Ovary (tissue), 9 donors: ENCODE measurements around the gene FAM81B. TPM values are rescaled to one million over a fixed set of nuclear protein-coding genes. Genes with fewer than 3 reads are reported as not detected.

Experiments used
- DNase-seq, 5 donors: peaks; one replicate each; pipeline ENCODE4 v3.0.0-alpha.2; 2019 to 2020
- H3K27ac ChIP-seq, 2 donors: fragments of 200-600 bp; one replicate each; pipeline versions ENCODE4 v1.5.1 to v1.8.0; 2019 to 2022
- H3K27me3 ChIP-seq: fragments of 200-600 bp; one replicate; pipeline ENCODE4 v1.8.0; 2022
- H3K36me3 ChIP-seq: fragments of 200-600 bp; sonication (generic); one replicate; pipeline ENCODE4 v1.5.1; 2019
- H3K4me1 ChIP-seq: one replicate; pipeline ENCODE4 v1.8.1; 2013; ENCODE audit warnings: mild to moderate bottlenecking, moderate library complexity; ENCODE audit not compliant: insufficient read depth
- H3K4me3 ChIP-seq: fragments of 200-600 bp; sonication (generic); one replicate; pipeline ENCODE4 v1.5.1; 2017
- H3K9me3 ChIP-seq, 2 donors: fragments of 200-600 bp in 1 of 2; sonication (generic) in 1 of 2; one replicate each; pipeline versions ENCODE4 v1.5.1 to v1.8.1; 2013 to 2019; ENCODE audit warnings: mild to moderate bottlenecking in 1 of 2, moderate library complexity in 1 of 2
- EP300 ChIP-seq: sonication (generic); formaldehyde crosslinking; IDR thresholded peaks from one replicate; pipeline ENCODE4 v1.6.1; 2017; ENCODE audit warnings: antibody characterized with exemption
- POLR2A ChIP-seq: fragments of 450-650 bp; IDR thresholded peaks from one replicate; pipeline ENCODE4 v1.6.1; 2017; ENCODE audit warnings: antibody characterized with exemption, mild to moderate bottlenecking, moderate library complexity
- WGBS, 3 donors: extraction: QIAGEN DNeasy Blood & Tissue Kit in 1 of 3; methylation state at CpG; one replicate each; pipeline versions ENCODE4 v1.1.5 to v1.1.7; 2013 to 2017; 5-methylcytosine and 5-hydroxymethylcytosine counted together
- intact Hi-C, 4 donors: fragments of 100-400 bp; cut with DNase I; formaldehyde crosslinking; loops; one replicate each; pipeline versions ENCODE4 v1.11.0 to v1.15.1; 2022 to 2023
- polyA plus RNA-seq, 2 donors: library from polyadenylated mRNA; stranded (reverse); fragments of 200-250 nt in 1 of 2; fragments of 350-450 nt in 1 of 2; fragmentation: Illumina TruSeq in 1 of 2; extraction: RNeasy Lipid Tissue Mini Kit (QIAGEN cat#74804) in 1 of 2; gene quantifications; one replicate each; pipeline ENCODE4 v1.2.3, GENCODE V29; 2013 to 2014
- total RNA-seq, 7 donors: library from RNA; depleted of rRNA in 2 of 7; stranded (reverse); fragments of >200 nt in 2 of 7; fragmentation: NEBNext Ultra II Directional in 3 of 7; extraction: Animal tissue kit (Norgen Biotek cat#: 25700) in 3 of 7; gene quantifications; one replicate each; pipeline versions ENCODE4 v1.1.0 to v1.2.4, GENCODE V29; 2016 to 2023
- TF ChIP-seq, protein P1 (sequence below), 3 donors: fragments of 450-650 bp in 2 of 3; fragments of 200-600 bp in 1 of 3; IDR thresholded peaks; one replicate each; pipeline versions ENCODE4 v1.5.1 to v1.8.0; 2016 to 2022; ENCODE audit warnings: antibody characterized with exemption in 3 of 3, mild to moderate bottlenecking in 1 of 3
- donor health status: DM: no; HTN: no; CAD: no; lungs with moderate emphysema.
- donor health status: DM: no; HTN: no; CAD: no.
- donor health status: Bipolar disorder and iron deficiency.
- donor health status: DM: yes; HTN: yes; CAD: no.
- donor health status: DM: no; HTN: no; CAD: no.
- donor health status: DM: yes; HTN: yes; CAD: no.

Gene FAM81B
- total and polyA plus RNA-seq, 9 donors: 0.36 to 20.8 (median 2.3) TPM; not detected in 3

GRCh38 chr5:95406426-95407090 lies 15.4 kb downstream of the FAM81B start:
- Histone ChIP-seq H3K36me3 (no peaks in the 10 kb centered on the region), H3K9me3 (no peaks in the 10 kb centered on the region), H3K27ac (no peak overlapping the region), H3K27me3 (no peaks in the 10 kb centered on the region), H3K4me1 (no peaks in the 10 kb centered on the region), H3K4me3 (no peak overlapping the region)
- WGBS, 3 donors: 39 to 55% (median 42%) methylated on average over 5 of the region's 5 CpGs
- no peak for TF ChIP-seq POLR2A
- TF ChIP-seq, protein P1, sequence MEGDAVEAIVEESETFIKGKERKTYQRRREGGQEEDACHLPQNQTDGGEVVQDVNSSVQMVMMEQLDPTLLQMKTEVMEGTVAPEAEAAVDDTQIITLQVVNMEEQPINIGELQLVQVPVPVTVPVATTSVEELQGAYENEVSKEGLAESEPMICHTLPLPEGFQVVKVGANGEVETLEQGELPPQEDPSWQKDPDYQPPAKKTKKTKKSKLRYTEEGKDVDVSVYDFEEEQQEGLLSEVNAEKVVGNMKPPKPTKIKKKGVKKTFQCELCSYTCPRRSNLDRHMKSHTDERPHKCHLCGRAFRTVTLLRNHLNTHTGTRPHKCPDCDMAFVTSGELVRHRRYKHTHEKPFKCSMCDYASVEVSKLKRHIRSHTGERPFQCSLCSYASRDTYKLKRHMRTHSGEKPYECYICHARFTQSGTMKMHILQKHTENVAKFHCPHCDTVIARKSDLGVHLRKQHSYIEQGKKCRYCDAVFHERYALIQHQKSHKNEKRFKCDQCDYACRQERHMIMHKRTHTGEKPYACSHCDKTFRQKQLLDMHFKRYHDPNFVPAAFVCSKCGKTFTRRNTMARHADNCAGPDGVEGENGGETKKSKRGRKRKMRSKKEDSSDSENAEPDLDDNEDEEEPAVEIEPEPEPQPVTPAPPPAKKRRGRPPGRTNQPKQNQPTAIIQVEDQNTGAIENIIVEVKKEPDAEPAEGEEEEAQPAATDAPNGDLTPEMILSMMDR (IDR thresholded peaks at IDR 0.05): no peak
- TF ChIP-seq EP300: no peak
- no peak for DNase-seq
- intact Hi-C loops: no loop called here

DNA sequence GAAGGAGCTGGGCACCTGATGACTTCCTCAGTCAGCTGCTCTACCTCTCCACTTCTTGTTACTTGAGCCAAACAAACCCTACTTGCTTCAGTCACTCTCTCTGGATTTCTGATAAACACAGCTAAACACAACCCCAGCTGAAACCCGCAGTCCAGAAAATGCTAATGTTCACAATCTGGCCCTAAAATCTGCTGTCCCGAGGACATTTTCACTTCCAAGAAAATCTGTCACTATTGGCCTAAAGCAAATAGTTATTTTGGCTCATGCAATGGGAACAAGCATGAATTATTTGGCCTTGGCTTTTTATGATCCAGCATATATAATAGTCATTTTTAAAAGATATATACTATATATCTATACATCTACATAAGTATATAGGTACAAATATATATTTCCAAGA lies 19.1 kb downstream of the FAM81B start:
- intact Hi-C loops: no loop called here
- no peaks in the 10 kb centered on the region for H3K27me3 ChIP-seq
- H3K4me1 ChIP-seq: no peaks in the 10 kb centered on the region
- WGBS, 3 donors: 87 to 95% (median 94%) methylated on average over 2 of the region's 2 CpGs
- H3K9me3 ChIP-seq: no peaks in the 10 kb centered on the region
- H3K27ac ChIP-seq: no peak overlapping the region
- TF ChIP-seq EP300: no peak
- H3K4me3 ChIP-seq: no peak overlapping the region
- DNase-seq: no peak
- no peaks in the 10 kb centered on the region for H3K36me3 ChIP-seq

DNA sequence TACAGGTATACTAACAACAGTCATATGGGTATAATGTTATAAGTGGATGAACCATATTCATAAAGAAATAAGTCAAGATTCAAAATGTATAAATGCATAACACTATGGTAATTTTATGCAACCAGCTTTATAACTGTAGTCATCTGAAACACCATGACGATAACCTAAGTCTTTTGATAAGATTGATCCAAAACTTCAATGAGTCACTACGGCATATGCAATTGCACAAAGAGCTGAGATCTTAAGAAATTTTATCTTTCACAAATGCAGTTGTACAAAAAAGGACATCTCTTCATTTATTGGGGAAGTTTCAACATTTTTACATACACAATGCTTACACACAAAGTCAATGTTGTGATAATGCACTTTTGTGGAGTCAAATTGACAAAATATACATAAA lies 20.3 kb downstream of the FAM81B start:
- H3K4me3 ChIP-seq: no peak overlapping the region
- H3K27ac ChIP-seq: no peak overlapping the region
- H3K36me3 ChIP-seq: no peaks in the 10 kb centered on the region
- TF ChIP-seq EP300 (no peak), POLR2A (no peak)
- TF ChIP-seq, protein P1 (IDR thresholded peaks at IDR 0.05): no peak
- intact Hi-C loops: no loop called here
- 81 to 91% (median 82%) methylated on average over 2 of the region's 2 CpGs for WGBS, 3 donors
- no peaks in the 10 kb centered on the region for H3K4me1 ChIP-seq
- no peaks in the 10 kb centered on the region for H3K9me3 ChIP-seq
- no peak for DNase-seq
- H3K27me3 ChIP-seq: no peaks in the 10 kb centered on the region

GRCh38 chr5:95414451-95414850 lies 23.3 kb downstream of the FAM81B start:
- Histone ChIP-seq H3K27ac (no peak overlapping the region), H3K36me3 (no peaks in the 10 kb centered on the region), H3K4me1 (no peaks in the 10 kb centered on the region), H3K9me3 (no peaks in the 10 kb centered on the region), H3K4me3 (no peak overlapping the region), H3K27me3 (no peaks in the 10 kb centered on the region)
- TF ChIP-seq EP300 (no peak), POLR2A (no peak)
- TF ChIP-seq, protein P1 (IDR thresholded peaks at IDR 0.05): no peak
- DNase-seq: no peak
- intact Hi-C loops: no loop called here
- WGBS, 3 donors: 42 to 49% (median 43%) methylated on average over 4 of the region's 4 CpGs

DNA sequence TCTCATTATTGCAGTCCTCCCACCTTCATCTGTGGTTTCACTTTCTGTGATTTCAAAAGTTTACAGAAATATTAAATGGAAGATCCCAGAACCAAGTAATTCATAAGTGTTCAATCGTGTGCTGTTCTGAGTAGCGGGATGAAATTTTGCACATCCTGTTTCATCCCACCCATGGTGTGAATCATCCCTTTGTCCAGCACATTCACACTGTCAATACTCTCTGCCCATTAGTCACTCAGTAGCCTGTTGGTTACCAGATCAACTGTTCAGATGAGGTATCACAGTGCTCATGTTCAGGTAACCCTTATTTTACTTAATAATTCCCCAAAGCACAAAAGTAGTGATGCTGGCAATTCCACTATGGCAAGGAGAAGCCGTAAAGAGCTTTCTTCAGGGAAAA lies 26.8 kb downstream of the FAM81B start:
- H3K27ac ChIP-seq: no peak overlapping the region
- H3K27me3 ChIP-seq: no peaks in the 10 kb centered on the region
- 85 to 92% (median 89%) methylated on average over 3 of the region's 3 CpGs for WGBS, 3 donors
- no peak for DNase-seq
- H3K4me3 ChIP-seq: no peak overlapping the region
- TF ChIP-seq EP300 (no peak), POLR2A (no peak)
- TF ChIP-seq, protein P1 (IDR thresholded peaks at IDR 0.05): no peak
- H3K9me3 ChIP-seq: no peaks in the 10 kb centered on the region
- no peaks in the 10 kb centered on the region for H3K4me1 ChIP-seq
- intact Hi-C loops: no loop called here
- no peaks in the 10 kb centered on the region for H3K36me3 ChIP-seq
